Measurements from ENCODE around the gene MZB1. TPM values are rescaled to one million over a fixed set of nuclear protein-coding genes. Genes with fewer than 3 reads are reported as not detected.

MZB1 gene
- total and polyA plus RNA-seq, 2 of the 13 experiments (the other 11 are each of a cell fraction or from before 2014, with no cell fraction given), result 0.31 to 0.40 TPM

DNA sequence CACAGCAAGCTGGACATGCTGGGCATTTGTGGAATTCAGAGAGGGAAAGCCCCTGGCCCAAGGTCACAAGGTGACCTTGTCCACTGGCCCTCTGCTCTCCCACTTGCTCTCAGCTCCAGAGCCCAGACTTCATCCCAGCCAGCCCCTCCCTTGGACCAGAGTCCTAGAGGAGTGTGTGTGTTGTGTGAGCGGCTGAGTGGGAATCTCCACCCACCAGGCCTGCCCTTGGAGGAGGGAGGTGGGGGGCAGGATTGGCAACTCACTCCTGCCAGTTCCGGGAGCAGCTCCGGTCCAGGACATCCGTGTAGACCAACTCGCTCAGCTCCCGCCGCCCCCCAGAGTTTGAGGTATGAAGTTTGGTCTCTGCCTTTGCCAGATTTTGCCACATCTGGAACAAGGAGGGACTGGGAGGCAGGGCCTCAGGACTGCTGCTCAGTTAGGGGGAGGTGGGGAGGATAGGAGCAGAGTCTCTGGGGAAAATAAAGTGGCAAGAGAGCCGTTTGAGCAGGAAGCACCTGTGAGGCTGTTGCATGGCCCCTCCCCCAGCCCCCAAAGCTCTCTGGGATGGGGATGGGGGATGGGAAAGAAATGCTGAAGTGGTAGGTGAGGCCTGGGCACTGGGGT, 1.4 kb downstream of the MZB1 start (continued):
- TF ChIP-seq, protein P1, sequence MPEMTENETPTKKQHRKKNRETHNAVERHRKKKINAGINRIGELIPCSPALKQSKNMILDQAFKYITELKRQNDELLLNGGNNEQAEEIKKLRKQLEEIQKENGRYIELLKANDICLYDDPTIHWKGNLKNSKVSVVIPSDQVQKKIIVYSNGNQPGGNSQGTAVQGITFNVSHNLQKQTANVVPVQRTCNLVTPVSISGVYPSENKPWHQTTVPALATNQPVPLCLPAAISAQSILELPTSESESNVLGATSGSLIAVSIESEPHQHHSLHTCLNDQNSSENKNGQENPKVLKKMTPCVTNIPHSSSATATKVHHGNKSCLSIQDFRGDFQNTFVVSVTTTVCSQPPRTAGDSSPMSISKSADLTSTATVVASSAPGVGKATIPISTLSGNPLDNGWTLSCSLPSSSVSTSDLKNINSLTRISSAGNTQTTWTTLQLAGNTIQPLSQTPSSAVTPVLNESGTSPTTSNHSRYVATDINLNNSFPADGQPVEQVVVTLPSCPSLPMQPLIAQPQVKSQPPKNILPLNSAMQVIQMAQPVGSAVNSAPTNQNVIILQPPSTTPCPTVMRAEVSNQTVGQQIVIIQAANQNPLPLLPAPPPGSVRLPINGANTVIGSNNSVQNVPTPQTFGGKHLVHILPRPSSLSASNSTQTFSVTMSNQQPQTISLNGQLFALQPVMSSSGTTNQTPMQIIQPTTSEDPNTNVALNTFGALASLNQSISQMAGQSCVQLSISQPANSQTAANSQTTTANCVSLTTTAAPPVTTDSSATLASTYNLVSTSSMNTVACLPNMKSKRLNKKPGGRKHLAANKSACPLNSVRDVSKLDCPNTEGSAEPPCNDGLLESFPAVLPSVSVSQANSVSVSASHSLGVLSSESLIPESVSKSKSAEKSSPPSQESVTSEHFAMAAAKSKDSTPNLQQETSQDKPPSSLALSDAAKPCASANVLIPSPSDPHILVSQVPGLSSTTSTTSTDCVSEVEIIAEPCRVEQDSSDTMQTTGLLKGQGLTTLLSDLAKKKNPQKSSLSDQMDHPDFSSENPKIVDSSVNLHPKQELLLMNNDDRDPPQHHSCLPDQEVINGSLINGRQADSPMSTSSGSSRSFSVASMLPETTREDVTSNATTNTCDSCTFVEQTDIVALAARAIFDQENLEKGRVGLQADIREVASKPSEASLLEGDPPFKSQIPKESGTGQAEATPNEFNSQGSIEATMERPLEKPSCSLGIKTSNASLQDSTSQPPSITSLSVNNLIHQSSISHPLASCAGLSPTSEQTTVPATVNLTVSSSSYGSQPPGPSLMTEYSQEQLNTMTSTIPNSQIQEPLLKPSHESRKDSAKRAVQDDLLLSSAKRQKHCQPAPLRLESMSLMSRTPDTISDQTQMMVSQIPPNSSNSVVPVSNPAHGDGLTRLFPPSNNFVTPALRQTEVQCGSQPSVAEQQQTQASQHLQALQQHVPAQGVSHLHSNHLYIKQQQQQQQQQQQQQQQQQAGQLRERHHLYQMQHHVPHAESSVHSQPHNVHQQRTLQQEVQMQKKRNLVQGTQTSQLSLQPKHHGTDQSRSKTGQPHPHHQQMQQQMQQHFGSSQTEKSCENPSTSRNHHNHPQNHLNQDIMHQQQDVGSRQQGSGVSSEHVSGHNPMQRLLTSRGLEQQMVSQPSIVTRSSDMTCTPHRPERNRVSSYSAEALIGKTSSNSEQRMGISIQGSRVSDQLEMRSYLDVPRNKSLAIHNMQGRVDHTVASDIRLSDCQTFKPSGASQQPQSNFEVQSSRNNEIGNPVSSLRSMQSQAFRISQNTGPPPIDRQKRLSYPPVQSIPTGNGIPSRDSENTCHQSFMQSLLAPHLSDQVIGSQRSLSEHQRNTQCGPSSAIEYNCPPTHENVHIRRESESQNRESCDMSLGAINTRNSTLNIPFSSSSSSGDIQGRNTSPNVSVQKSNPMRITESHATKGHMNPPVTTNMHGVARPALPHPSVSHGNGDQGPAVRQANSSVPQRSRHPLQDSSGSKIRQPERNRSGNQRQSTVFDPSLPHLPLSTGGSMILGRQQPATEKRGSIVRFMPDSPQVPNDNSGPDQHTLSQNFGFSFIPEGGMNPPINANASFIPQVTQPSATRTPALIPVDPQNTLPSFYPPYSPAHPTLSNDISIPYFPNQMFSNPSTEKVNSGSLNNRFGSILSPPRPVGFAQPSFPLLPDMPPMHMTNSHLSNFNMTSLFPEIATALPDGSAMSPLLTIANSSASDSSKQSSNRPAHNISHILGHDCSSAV (CRISPR knock-in tag; IDR thresholded peaks at IDR 0.05; ENCODE audit: borderline replicate concordance), result no peak
- TF ChIP-seq SMARCE1 (IDR thresholded peaks at IDR 0.05; ENCODE audit: borderline replicate concordance), result no peak
- no peak for TF ChIP-seq ZNF550 (CRISPR knock-in tag; IDR thresholded peaks at IDR 0.05; ENCODE audit: borderline replicate concordance)
- no peak for TF ChIP-seq NFIB (CRISPR knock-in tag; IDR thresholded peaks at IDR 0.05; ENCODE audit: borderline replicate concordance)
- TF ChIP-seq, protein P2, sequence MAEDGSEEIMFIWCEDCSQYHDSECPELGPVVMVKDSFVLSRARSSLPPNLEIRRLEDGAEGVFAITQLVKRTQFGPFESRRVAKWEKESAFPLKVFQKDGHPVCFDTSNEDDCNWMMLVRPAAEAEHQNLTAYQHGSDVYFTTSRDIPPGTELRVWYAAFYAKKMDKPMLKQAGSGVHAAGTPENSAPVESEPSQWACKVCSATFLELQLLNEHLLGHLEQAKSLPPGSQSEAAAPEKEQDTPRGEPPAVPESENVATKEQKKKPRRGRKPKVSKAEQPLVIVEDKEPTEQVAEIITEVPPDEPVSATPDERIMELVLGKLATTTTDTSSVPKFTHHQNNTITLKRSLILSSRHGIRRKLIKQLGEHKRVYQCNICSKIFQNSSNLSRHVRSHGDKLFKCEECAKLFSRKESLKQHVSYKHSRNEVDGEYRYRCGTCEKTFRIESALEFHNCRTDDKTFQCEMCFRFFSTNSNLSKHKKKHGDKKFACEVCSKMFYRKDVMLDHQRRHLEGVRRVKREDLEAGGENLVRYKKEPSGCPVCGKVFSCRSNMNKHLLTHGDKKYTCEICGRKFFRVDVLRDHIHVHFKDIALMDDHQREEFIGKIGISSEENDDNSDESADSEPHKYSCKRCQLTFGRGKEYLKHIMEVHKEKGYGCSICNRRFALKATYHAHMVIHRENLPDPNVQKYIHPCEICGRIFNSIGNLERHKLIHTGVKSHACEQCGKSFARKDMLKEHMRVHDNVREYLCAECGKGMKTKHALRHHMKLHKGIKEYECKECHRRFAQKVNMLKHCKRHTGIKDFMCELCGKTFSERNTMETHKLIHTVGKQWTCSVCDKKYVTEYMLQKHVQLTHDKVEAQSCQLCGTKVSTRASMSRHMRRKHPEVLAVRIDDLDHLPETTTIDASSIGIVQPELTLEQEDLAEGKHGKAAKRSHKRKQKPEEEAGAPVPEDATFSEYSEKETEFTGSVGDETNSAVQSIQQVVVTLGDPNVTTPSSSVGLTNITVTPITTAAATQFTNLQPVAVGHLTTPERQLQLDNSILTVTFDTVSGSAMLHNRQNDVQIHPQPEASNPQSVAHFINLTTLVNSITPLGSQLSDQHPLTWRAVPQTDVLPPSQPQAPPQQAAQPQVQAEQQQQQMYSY (CRISPR knock-in tag; IDR thresholded peaks at IDR 0.05), result peak; percentile 81
- no peak for TF ChIP-seq BHLHE40 (IDR thresholded peaks at IDR 0.05; ENCODE audit: low read length)
- TF ChIP-seq RXRA (CRISPR knock-in tag; IDR thresholded peaks at IDR 0.05), result 0 out of 2 replicates have a peak, but pooled peaks have one; percentile 14
- TF ChIP-seq ZNF83 (CRISPR knock-in tag; IDR thresholded peaks at IDR 0.05; ENCODE audit: borderline replicate concordance), result no peak
